K562 (cell line): ENCODE results near the gene DLG4. TPM values are rescaled to one million over a fixed set of nuclear protein-coding genes. Genes with fewer than 3 reads are reported as not detected.

ENCODE experiments used
- ATAC-seq: fragments of 200-7000 bp; cut with Tn5 transposase; 3 replicates; pipeline ENCODE4 v1.9.1; 2020; ENCODE audit warnings: moderate library complexity
- BruUV-seq: library from RNA; stranded (reverse); fragments of 400-500 nt; replicated peaks from 2 replicates; lab custom pipeline; 2021; lab: Mats Ljungman, UMichigan
- CTCF ChIA-PET: fragments of 300-600 bp; formaldehyde crosslinking; extraction: SDS; loops from one replicate; lab custom pipeline; 2021; ENCODE audit warnings: low intra/inter-chr PET ratio; lab: Yijun Ruan, JAX
- POLR2A ChIA-PET: fragments of 300-600, 350-650 bp; sonication (Branson Sonifier 250); formaldehyde crosslinking; extraction: SDS; loops from one replicate; lab custom pipeline; 2021; ENCODE audit warnings: antibody characterized with exemption, inconsistent platforms; lab: Yijun Ruan, JAX
- DNase-seq, 4 experiments: peaks; one replicate each; pipeline versions ENCODE4 v3.0.0 to v3.0.0-alpha.2; 2011 to 2018; ENCODE audit warnings: low spot score in 3 of 4, mixed read lengths in 3 of 4; ENCODE audit errors: extremely low read depth in 1 of 4
- FAIRE-seq: peaks from 2 replicates; lab custom pipeline; 2011; peaks lifted over from hg19 to GRCh38; lab: Jason Lieb, UNC
- H2AFZ ChIP-seq: 2 replicates; pipeline ENCODE4 v1.6.0; 2011; ENCODE audit warnings: low read depth, low read length, control low read depth, inconsistent platforms
- H3K27ac ChIP-seq: fragments of 200-600 bp; 3 replicates; pipeline ENCODE4 v1.8.0; 2011; ENCODE audit warnings: low read depth, mild to moderate bottlenecking, control low read depth, inconsistent platforms, low read length, moderate library complexity, mixed read lengths; ENCODE audit errors: extremely low read depth
- H3K27me3 ChIP-seq, 2 experiments: fragments of 300-600 bp in 1 of 2; 2 replicates in 1 of 2; 3 replicates in 1 of 2; pipeline versions ENCODE4 v1.6.0 to v1.8.0; 2011; ENCODE audit warnings: inconsistent platforms in 2 of 2, low read length in 2 of 2, mild to moderate bottlenecking in 1 of 2, mixed read lengths in 1 of 2, moderate library complexity in 1 of 2; ENCODE audit not compliant: control insufficient read depth in 2 of 2, insufficient read depth in 2 of 2
- H3K36me3 ChIP-seq: fragments of 300-600 bp; 3 replicates; pipeline ENCODE4 v1.8.0; 2011; ENCODE audit warnings: mild to moderate bottlenecking, low read length, inconsistent platforms; ENCODE audit not compliant: control insufficient read depth, insufficient read depth
- H3K4me1 ChIP-seq, 2 experiments: fragments of 200-600 bp in 1 of 2; replicated peaks in 1 of 2; 2 replicates in 1 of 2; 3 replicates in 1 of 2; pipeline versions ENCODE4 v1.5.1 to v1.8.0; 2011; ENCODE audit warnings: inconsistent platforms in 2 of 2, low read length in 2 of 2, mild to moderate bottlenecking in 1 of 2, mixed read lengths in 1 of 2, moderate library complexity in 1 of 2; ENCODE audit not compliant: control insufficient read depth in 2 of 2, insufficient read depth in 2 of 2
- H3K4me2 ChIP-seq: 2 replicates; pipeline ENCODE4 v1.6.1; 2011; ENCODE audit warnings: low read length, control low read depth, inconsistent platforms, mixed read lengths; ENCODE audit not compliant: insufficient read depth
- H3K4me3 ChIP-seq: fragments of 200-600 bp; sonication (generic), shearing (Covaris generic); 2 replicates; pipeline ENCODE4 v1.5.1; 2016; ENCODE audit warnings: control low read depth, inconsistent platforms
- H3K79me2 ChIP-seq: fragments of 200-600 bp; 3 replicates; pipeline ENCODE4 v1.8.0; 2011; ENCODE audit warnings: low read length, inconsistent platforms; ENCODE audit not compliant: control insufficient read depth, insufficient read depth
- H3K9ac ChIP-seq, 2 experiments: 2 replicates each; pipeline versions ENCODE4 v1.6.0 to v1.6.1; 2011; ENCODE audit warnings: low read depth in 2 of 2, low read length in 2 of 2, control low read depth in 1 of 2, inconsistent platforms in 1 of 2, mild to moderate bottlenecking in 1 of 2, mixed read lengths in 1 of 2; ENCODE audit not compliant: insufficient read depth in 1 of 2
- H3K9me1 ChIP-seq: one replicate; pipeline ENCODE4 v1.6.0; 2011; ENCODE audit warnings: inconsistent platforms, mild to moderate bottlenecking, low read length, moderate library complexity; ENCODE audit not compliant: control insufficient read depth, insufficient read depth
- H3K9me3 ChIP-seq: replicated peaks from 2 replicates; pipeline ENCODE4 v1.5.1; 2011; ENCODE audit warnings: low read depth, low read length, inconsistent platforms; ENCODE audit not compliant: control insufficient read depth, insufficient read depth
- H4K20me1 ChIP-seq: replicated peaks from 2 replicates; pipeline ENCODE4 v1.6.1; 2011; ENCODE audit warnings: low read length, inconsistent platforms, mixed read lengths; ENCODE audit not compliant: control insufficient read depth, insufficient read depth
- ZEB2 ChIP-seq: fragments of 450-650 bp; IDR thresholded peaks from 2 replicates; pipeline ENCODE4 v1.6.1; 2016
- ZNF143 ChIP-seq: sonication (generic); formaldehyde crosslinking; IDR thresholded peaks from 2 replicates; pipeline ENCODE4 v1.9.0; 2022; ENCODE audit warnings: mild to moderate bottlenecking, missing genetic modification reagents
- ZNF277 ChIP-seq: fragments of 250-450 bp; sonication (Bioruptor Pico); IDR thresholded peaks from 2 replicates; pipeline ENCODE4 v1.8.0; 2022; ENCODE audit warnings: inconsistent platforms, mild to moderate bottlenecking, moderate library complexity, borderline replicate concordance
- ZNF699 ChIP-seq: fragments of 250-450 bp; sonication (Bioruptor Pico); IDR thresholded peaks from 2 replicates; pipeline ENCODE4 v1.8.0; 2021; ENCODE audit warnings: mild to moderate bottlenecking, moderate library complexity; ENCODE audit not compliant: insufficient replicate concordance
- ZNF740 ChIP-seq, 3 experiments: fragments of 200-800 bp in 1 of 3; sonication (Bioruptor generic) in 1 of 3; sonication (generic) in 1 of 3; formaldehyde crosslinking in 1 of 3; IDR thresholded peaks; 2 replicates each; pipeline versions ENCODE4 v1.6.1 to v1.8.0; 2016 to 2022; ENCODE audit warnings: mild to moderate bottlenecking in 2 of 3, missing compliant biosample characterization in 2 of 3, missing genetic modification characterization in 2 of 3, missing genetic modification reagents in 1 of 3
- whole genome bisulfite sequencing: fragments of 100-300 bp; shearing (Covaris generic); methylation state at CpG from one replicate; pipeline ENCODE4 v1.1.6; 2016; ENCODE audit warnings: low coverage, mixed read lengths; ENCODE audit not compliant: insufficient coverage; ENCODE audit errors: missing lambda C conversion rate; 5-methylcytosine and 5-hydroxymethylcytosine counted together
- in situ Hi-C: fragments of 300-500 bp; cut with MboI; formaldehyde crosslinking; loops from 4 replicates; pipeline ENCODE4 v1.15.0; 2018; ENCODE audit warnings: inconsistent platforms, mixed read lengths
- intact Hi-C: fragments of 100-400 bp; cut with micrococcal nuclease; formaldehyde crosslinking; loops from 2 replicates; pipeline ENCODE4 v1.14.2; 2022
- polyA plus RNA-seq, 8 experiments: library from polyadenylated mRNA; depleted of rRNA in 4 of 8; stranded (reverse) in 5 of 8; unstranded in 3 of 8; fragments of >200 nt; fragmentation: Nextera tagmentation in 2 of 8; fragmentation: Illumina TruSeq in 1 of 8; extraction: Ambion mirVana in 2 of 8; extraction: Trizol in 1 of 8; gene quantifications; 2 replicates each; pipeline versions ENCODE4 v1.2.1 to v1.2.3, GENCODE V29; 2011 to 2014; ENCODE audit warnings: inconsistent platforms in 1 of 8, missing spikeins in 1 of 8
- total RNA-seq, 7 experiments: library from RNA; depleted of rRNA in 6 of 7; stranded (reverse); fragments of >200 nt in 6 of 7; fragmentation: Illumina TruSeq in 2 of 7; extraction: Trizol in 2 of 7; gene quantifications; 2 replicates each; pipeline versions ENCODE4 v1.2.1 to v1.2.3, GENCODE V29; 2011 to 2021; ENCODE audit warnings: low replicate concordance in 1 of 7

DLG4 gene
- total and polyA plus RNA-seq, 9 of the 15 experiments (the other 6 are each of a cell fraction or from before 2014, with no cell fraction given) = 0.03 to 12.0 (median 4.1) TPM

- Histone ChIP-seq H3K9me1 (no peaks in the 10 kb centered on the region), H4K20me1 (no peaks in the 10 kb centered on the region), H3K36me3 (peaks cover 54% of the 10 kb centered on the region; the same call in 2 of the 3 replicates), H3K4me2 (no peak overlapping the region), H3K9ac (no peak overlapping the region), H3K4me3 (no peak overlapping the region), H3K9me3 (no peaks in the 10 kb centered on the region), H3K27ac (no peak overlapping the region), H3K4me1 (peaks cover 5 to 11% of the 10 kb centered on the region in 2 experiments; a peak in 4 of 5 replicates), H3K27me3 (no peaks in the 10 kb centered on the region), H3K79me2 (peaks cover 36% of the 10 kb centered on the region), H2AFZ (no peak overlapping the region)
- ChIA-PET POLR2A (interaction anchor here (0.6 to 2.0 kb wide), 4 partner anchors 10 to 77 kb away, joined by 3 to 8 read pairs (median 4); partner anchors contain the start of gene SLC2A4), CTCF (no interaction called here)
- intact Hi-C loops = no loop called here
- ATAC-seq (no peak), DNase-seq (no peak), FAIRE-seq (no peak)
- TF ChIP-seq ZNF740 (CRISPR knock-in tag; IDR thresholded peaks at IDR 0.05) (no peak), ZNF740 (tag; IDR thresholded peaks at IDR 0.05) (no peak), ZNF143 (CRISPR knock-in tag) (no peak), ZNF277 (CRISPR knock-in tag) (no peak), ZNF699 (CRISPR knock-in tag) (no peak), ZEB2 (no peak)
- no TSS peak for BruUV-seq
- in situ Hi-C loops = no loop called here
- WGBS = 98% methylated on average over 4 of the region's 4 CpGs
Measured at GRCh38 chr17:7254511-7254910, 34.9 kb upstream of the DLG4 start.
